ENCODE results near the gene KDM4B.

The KDM4B gene

GRCh38 chr19:5101871-5102270, 133.0 kb downstream of the KDM4B start:
- no peak for DNase-seq (ENCODE audit: extremely low read depth, low read depth)
- no peak for TF ChIP-seq CTCF (IDR thresholded peaks at IDR 0.05; ENCODE audit: low read depth, low read length)

GRCh38 chr19:5102520-5102919, 133.6 kb downstream of the KDM4B start:
- no peak for DNase-seq (ENCODE audit: extremely low read depth, low read depth)

GRCh38 chr19:5103061-5103701, 134.3 kb downstream of the KDM4B start:
- TF ChIP-seq CTCF (IDR thresholded peaks at IDR 0.05; ENCODE audit: low read depth, low read length): no peak
- no peak for DNase-seq (ENCODE audit: extremely low read depth, low read depth)

More at GRCh38 chr19:5102520-5102919, 133.6 kb downstream of the KDM4B start:
- no peak for TF ChIP-seq CTCF (IDR thresholded peaks at IDR 0.05; ENCODE audit: low read depth, low read length)

GRCh38 chr19:5103812-5104410, 135.0 kb downstream of the KDM4B start:
- DNase-seq (ENCODE audit: extremely low read depth, low read depth): no peak
- no peak for TF ChIP-seq CTCF (IDR thresholded peaks at IDR 0.05; ENCODE audit: low read depth, low read length)

- DNase-seq (ENCODE audit: extremely low read depth, low read depth): no peak
- TF ChIP-seq CTCF (IDR thresholded peaks at IDR 0.05; ENCODE audit: low read depth, low read length): no peak
These were observed 136.0 kb downstream of the KDM4B start for GRCh38 chr19:5104871-5105351.

GRCh38 chr19:5106191-5106726, 137.3 kb downstream of the KDM4B start:
- DNase-seq (ENCODE audit: extremely low read depth, low read depth): no peak
- no peak for TF ChIP-seq CTCF (IDR thresholded peaks at IDR 0.05; ENCODE audit: low read depth, low read length)

GRCh38 chr19:5106971-5107370, 138.1 kb downstream of the KDM4B start:
- no peak for TF ChIP-seq CTCF (IDR thresholded peaks at IDR 0.05; ENCODE audit: low read depth, low read length)
- no peak for DNase-seq (ENCODE audit: extremely low read depth, low read depth)

Measured in AG09319 (cell line).